Lung (tissue), 12 donors: ENCODE results near the gene VPS37D. TPM values are rescaled to one million over a fixed set of nuclear protein-coding genes. Genes with fewer than 3 reads are reported as not detected.

Experiments used
- ATAC-seq: fragments of 200-7000 bp; cut with Tn5 transposase; one replicate; pipeline ENCODE4 v1.9.1; 2020; ENCODE audit warnings: moderate number of reproducible peaks; ENCODE audit not compliant: insufficient read depth, low FRiP score
- DNase-seq, 3 donors: peaks; one replicate each; pipeline ENCODE4 v3.0.0-alpha.2; 2013 to 2017
- H3K27ac ChIP-seq, 2 donors: one replicate each; pipeline ENCODE4 v1.5.1; 2013; ENCODE audit warnings: mild to moderate bottlenecking in 2 of 2, moderate library complexity in 2 of 2, control low read depth in 1 of 2, inconsistent platforms in 1 of 2, low read depth in 1 of 2, low read length in 1 of 2
- H3K27me3 ChIP-seq, 3 donors: one replicate each; pipeline ENCODE4 v1.5.1; 2013; ENCODE audit warnings: low read length in 2 of 3; ENCODE audit not compliant: control insufficient read depth in 3 of 3, insufficient read depth in 3 of 3
- H3K36me3 ChIP-seq, 4 donors: one replicate each; pipeline ENCODE4 v1.5.1; 2013; ENCODE audit warnings: low read length in 4 of 4, mild to moderate bottlenecking in 1 of 4, moderate library complexity in 1 of 4; ENCODE audit not compliant: control insufficient read depth in 4 of 4, insufficient read depth in 4 of 4
- H3K4me1 ChIP-seq, 5 donors: one replicate each; pipeline ENCODE4 v1.5.1; 2013; ENCODE audit warnings: low read length in 5 of 5, mild to moderate bottlenecking in 2 of 5, moderate library complexity in 1 of 5; ENCODE audit not compliant: control insufficient read depth in 5 of 5, insufficient read depth in 5 of 5
- H3K4me3 ChIP-seq: one replicate; pipeline ENCODE4 v1.5.1; 2013; ENCODE audit warnings: mild to moderate bottlenecking, control low read depth, moderate library complexity
- H3K9ac ChIP-seq, 2 donors: one replicate each; pipeline ENCODE4 v1.5.1; 2013; ENCODE audit warnings: low read length in 2 of 2, control low read depth in 1 of 2; ENCODE audit not compliant: insufficient read depth in 1 of 2
- H3K9me3 ChIP-seq, 4 donors: one replicate each; pipeline ENCODE4 v1.5.1; 2013; ENCODE audit warnings: low read length in 3 of 4, mild to moderate bottlenecking in 1 of 4, moderate library complexity in 1 of 4; ENCODE audit not compliant: control insufficient read depth in 4 of 4, insufficient read depth in 3 of 4
- CTCF ChIP-seq: IDR thresholded peaks from 2 replicates; pipeline ENCODE4 v1.5.1; 2012; ENCODE audit warnings: mild to moderate bottlenecking; ENCODE audit errors: control extremely low read depth, extremely low read depth
- WGBS, 2 donors: extraction: QIAGEN DNeasy Blood & Tissue Kit; methylation state at CpG; one replicate each; pipeline ENCODE4 v1.1.7; 2013; 5-methylcytosine and 5-hydroxymethylcytosine counted together
- polyA plus RNA-seq, 2 donors: library from polyadenylated mRNA; stranded (reverse); fragments of 200-250 nt; gene quantifications; one replicate each; pipeline ENCODE4 v1.2.1, GENCODE V29; 2013
- total RNA-seq, 2 donors: library from RNA; depleted of rRNA in 1 of 2; stranded (reverse); fragments of >200 nt in 1 of 2; gene quantifications; one replicate each; pipeline ENCODE4 v1.2.1, GENCODE V29; 2014 to 2021
- donor health status: control.
- donor health status: control.
- donor health status: Bipolar disorder and iron deficiency.
- donor health status: healthy.
- donor health status: DM: yes; HTN: yes; CAD: no.

Gene VPS37D
- total and polyA plus RNA-seq, 4 donors = 0.66 to 5.5 (median 1.3) TPM

- Histone ChIP-seq H3K27me3 (peaks cover 4 to 49% (median 17%) of the 10 kb centered on the region in 3 donors), H3K9ac (no peak within 1 kb of the TSS)
- peak; percentile 94 for ATAC-seq
These were observed 43.6 kb upstream of the VPS37D start, which contains the start of gene MLXIPL for GRCh38 chr7:73623798-73624668. TSS of gene MLXIPL (minus strand) at chr7:73624522. CDS start at chr7:73624492, 30 bp downstream.

GRCh38 chr7:73624669-73625001, 43.0 kb upstream of the VPS37D start:
- DNase-seq (no peak), ATAC-seq (no peak)
- H3K36me3 ChIP-seq = no peaks in the 10 kb centered on the region
- no peak overlapping the region for H3K9ac ChIP-seq
- 40 to 46% methylated on average over 9 of the region's 9 CpGs for WGBS, 2 donors
- peaks cover 0 to 12% (median 7%) of the 10 kb centered on the region in 5 donors for H3K4me1 ChIP-seq
- peaks cover 4 to 49% (median 17%) of the 10 kb centered on the region in 3 donors for H3K27me3 ChIP-seq
- no peak for TF ChIP-seq CTCF
- no peak overlapping the region for H3K27ac ChIP-seq
- H3K4me3 ChIP-seq = no peak overlapping the region
- no peaks in the 10 kb centered on the region for H3K9me3 ChIP-seq

More at GRCh38 chr7:73623798-73624668, 43.6 kb upstream of the VPS37D start, which contains the start of gene MLXIPL:
- Histone ChIP-seq H3K9me3 (no peaks in the 10 kb centered on the region), H3K4me1 (peaks cover 0 to 12% (median 7%) of the 10 kb centered on the region in 5 donors), H3K27ac (no peak within 1 kb of the TSS), H3K4me3 (peak within 1 kb of the TSS; percentile 62), H3K36me3 (no peaks in the 10 kb centered on the region)
- no peak for TF ChIP-seq CTCF
- WGBS, 2 donors = 2 to 3% methylated on average over 69 to 78 of the region's 80 CpGs
- DNase-seq = peak; percentile 59 to 72 (median 67)

GRCh38 chr7:73625276-73625675, 42.4 kb upstream of the VPS37D start:
- TF ChIP-seq CTCF = no peak
- WGBS, 2 donors = 92% methylated on average over 11 of the region's 11 CpGs
- no peak for DNase-seq
- no peaks in the 10 kb centered on the region for H3K9me3 ChIP-seq
- H3K9ac ChIP-seq = no peak overlapping the region
- peaks cover 4 to 49% (median 17%) of the 10 kb centered on the region in 3 donors for H3K27me3 ChIP-seq
- no peaks in the 10 kb centered on the region for H3K36me3 ChIP-seq
- no peak overlapping the region for H3K27ac ChIP-seq
- H3K4me3 ChIP-seq = no peak overlapping the region
- H3K4me1 ChIP-seq = peaks cover 0 to 12% (median 7%) of the 10 kb centered on the region in 5 donors
- no peak for ATAC-seq
